HCT116 (cell line): ENCODE results near the gene TMEM258. TPM values are rescaled to one million over a fixed set of nuclear protein-coding genes. Genes with fewer than 3 reads are reported as not detected.
A peak's percentile ranks its signal among the peaks of the same experiment; 100 is the strongest.

Source experiments
- ATAC-seq: fragments of 200-7000 bp; cut with Tn5 transposase; 2 replicates; pipeline ENCODE4 v1.9.1; 2020; ENCODE audit warnings: mild to moderate bottlenecking, moderate library complexity
- BruUV-seq: library from RNA; stranded (reverse); fragments of 400-500 nt; replicated peaks from 2 replicates; lab custom pipeline; 2021; lab: Mats Ljungman, UMichigan
- CTCF ChIA-PET: fragments of 300-600 bp; sonication (Branson Sonifier 250); formaldehyde crosslinking; loops from one replicate; lab custom pipeline; 2021; ENCODE audit warnings: antibody characterized with exemption; lab: Charles Lee
- POLR2A ChIA-PET: fragments of 300-600, 350-600 bp; sonication (Branson Sonifier 250); formaldehyde crosslinking; loops from one replicate; lab custom pipeline; 2021; ENCODE audit warnings: antibody characterized with exemption; lab: Charles Lee
- RAD21 ChIA-PET, 2 experiments: fragments of 300-600 bp; sonication (Branson Sonifier 250); formaldehyde crosslinking; loops; one replicate each; lab custom pipeline; 2023; ENCODE audit warnings: low total read pairs in 2 of 2; ENCODE audit not compliant: uncharacterized antibody in 2 of 2, unreplicated experiment in 2 of 2, low non-redundant PET in 1 of 2; lab: Charles Lee
- DNase-seq: peaks from one replicate; pipeline ENCODE4 v3.0.0-alpha.2; 2010; ENCODE audit warnings: low read depth, low spot score
- H2AFZ ChIP-seq: fragments of 200-600 bp; shearing (Covaris generic), sonication (generic); 2 replicates; pipeline ENCODE4 v1.6.1; 2017; ENCODE audit warnings: low read depth, mixed run types, mixed read lengths, antibody characterized with exemption, low read length; ENCODE audit not compliant: poor library complexity, severe bottlenecking
- H3K27ac ChIP-seq: 2 replicates; pipeline ENCODE4 v1.5.1; 2012; ENCODE audit warnings: low read depth, low read length
- H3K27me3 ChIP-seq: fragments of 200-600 bp; sonication (generic); 2 replicates; pipeline ENCODE4 v1.6.1; 2016; ENCODE audit warnings: mixed run types, low read length, mixed read lengths; ENCODE audit not compliant: insufficient read depth
- H3K36me3 ChIP-seq, 2 experiments: fragments of 200-500 bp in 1 of 2; fragments of 200-600 bp in 1 of 2; sonication (Bioruptor generic) in 1 of 2; sonication (generic) in 1 of 2; 2 replicates each; pipeline versions ENCODE4 v1.5.1 to v1.6.1; 2014 to 2016; ENCODE audit warnings: low read length in 2 of 2, inconsistent platforms in 1 of 2, mixed read lengths in 1 of 2, mixed run types in 1 of 2; ENCODE audit not compliant: insufficient read depth in 2 of 2, control insufficient read depth in 1 of 2
- H3K4me1 ChIP-seq, 2 experiments: fragments of 200-600 bp in 1 of 2; sonication (generic) in 1 of 2; 2 replicates each; pipeline versions ENCODE4 v1.5.1 to v1.6.1; 2012 to 2017; ENCODE audit warnings: low read length in 2 of 2, inconsistent platforms in 1 of 2, mild to moderate bottlenecking in 1 of 2, mixed read lengths in 1 of 2, mixed run types in 1 of 2, moderate library complexity in 1 of 2; ENCODE audit not compliant: insufficient read depth in 2 of 2, control insufficient read depth in 1 of 2
- H3K4me2 ChIP-seq: fragments of 200-600 bp; sonication (generic); 2 replicates; pipeline ENCODE4 v1.6.1; 2017; ENCODE audit warnings: mixed run types, low read length, mixed read lengths
- H3K4me3 ChIP-seq, 2 experiments: fragments of 200-600 bp in 1 of 2; sonication (generic) in 1 of 2; replicated peaks in 1 of 2; 2 replicates each; pipeline ENCODE4 v1.5.1; 2011 to 2016; ENCODE audit warnings: low read length in 2 of 2, control low read depth in 1 of 2, low read depth in 1 of 2, mild to moderate bottlenecking in 1 of 2, mixed read lengths in 1 of 2, mixed run types in 1 of 2
- H3K79me2 ChIP-seq: fragments of 200-600 bp; sonication (generic); 2 replicates; pipeline ENCODE4 v1.6.1; 2017; ENCODE audit warnings: mild to moderate bottlenecking, mixed run types, low read length, moderate library complexity, mixed read lengths; ENCODE audit not compliant: insufficient read depth
- H3K9ac ChIP-seq: fragments of 200-600 bp; sonication (generic); 2 replicates; pipeline ENCODE4 v1.6.1; 2016; ENCODE audit warnings: low read length, mixed read lengths
- H3K9me2 ChIP-seq: fragments of 200-600 bp; sonication (generic), shearing (Covaris generic); 2 replicates; pipeline ENCODE4 v1.6.1; 2017; ENCODE audit warnings: mixed run types, mild to moderate bottlenecking, moderate library complexity; ENCODE audit not compliant: insufficient read depth
- H3K9me3 ChIP-seq, 2 experiments: fragments of 200-500 bp in 1 of 2; fragments of 200-600 bp in 1 of 2; sonication (Bioruptor generic) in 1 of 2; sonication (generic) in 1 of 2; 2 replicates each; pipeline ENCODE4 v1.6.1; 2014 to 2017; ENCODE audit warnings: low read length in 2 of 2, mixed read lengths in 2 of 2, inconsistent platforms in 1 of 2, low read depth in 1 of 2, mild to moderate bottlenecking in 1 of 2, mixed run types in 1 of 2, moderate library complexity in 1 of 2; ENCODE audit not compliant: control insufficient read depth in 1 of 2, insufficient read depth in 1 of 2
- H4K20me1 ChIP-seq: fragments of 200-600 bp; sonication (generic), shearing (Covaris generic); 2 replicates; pipeline ENCODE4 v1.6.1; 2017; ENCODE audit warnings: mixed run types, mild to moderate bottlenecking, moderate library complexity; ENCODE audit not compliant: insufficient read depth
- CEBPB ChIP-seq: IDR thresholded peaks from 2 replicates; pipeline ENCODE4 v1.6.1; 2012; ENCODE audit warnings: low read depth
- ELF1 ChIP-seq: IDR thresholded peaks from 2 replicates; pipeline ENCODE4 v1.6.1; 2012; ENCODE audit warnings: low read depth, borderline replicate concordance
- EZH2 ChIP-seq: fragments of 200-600 bp; sonication (generic); IDR thresholded peaks from 2 replicates; pipeline ENCODE4 v1.6.1; 2017; ENCODE audit warnings: antibody characterized with exemption, mixed run types
- EZH2phosphoT487 ChIP-seq: fragments of 200-600 bp; IDR thresholded peaks from 2 replicates; pipeline ENCODE4 v1.6.1; 2018; ENCODE audit warnings: antibody characterized with exemption, borderline replicate concordance
- FOSL1 ChIP-seq: IDR thresholded peaks from 2 replicates; pipeline ENCODE4 v1.6.1; 2012; ENCODE audit warnings: low read depth
- JUND ChIP-seq: IDR thresholded peaks from 2 replicates; pipeline ENCODE4 v1.6.1; 2012
- POLR2A ChIP-seq: IDR thresholded peaks from 2 replicates; pipeline ENCODE4 v1.7.0; 2011; ENCODE audit warnings: borderline replicate concordance; ENCODE audit not compliant: insufficient read depth, insufficient read length; ENCODE audit errors: extremely low read depth
- POLR2AphosphoS5 ChIP-seq: IDR thresholded peaks from 2 replicates; pipeline ENCODE4 v1.6.1; 2011; ENCODE audit warnings: mild to moderate bottlenecking, low read depth, low read length, moderate library complexity
- RAD21 ChIP-seq: IDR thresholded peaks from 2 replicates; pipeline ENCODE4 v1.6.1; 2012; ENCODE audit warnings: low read depth, mild to moderate bottlenecking
- SIN3A ChIP-seq: IDR thresholded peaks from 2 replicates; pipeline ENCODE4 v1.6.1; 2012; ENCODE audit warnings: low read depth
- SP1 ChIP-seq: IDR thresholded peaks from 2 replicates; pipeline ENCODE4 v1.6.1; 2012; ENCODE audit warnings: low read depth
- TCF7L2 ChIP-seq: IDR thresholded peaks from 2 replicates; pipeline ENCODE4 v1.7.0; 2011; ENCODE audit warnings: borderline replicate concordance, inconsistent platforms; ENCODE audit not compliant: insufficient read depth, insufficient read length; ENCODE audit errors: extremely low read depth
- YY1 ChIP-seq: IDR thresholded peaks from 2 replicates; pipeline ENCODE4 v1.6.1; 2011; ENCODE audit warnings: low read length, low read depth, moderate library complexity, mild to moderate bottlenecking; ENCODE audit not compliant: insufficient replicate concordance; ENCODE audit errors: extremely low read depth
- ZFX ChIP-seq: fragments of 450-650 bp; IDR thresholded peaks from 2 replicates; pipeline ENCODE4 v1.6.1; 2017
- ZNF274 ChIP-seq: fragments of 200-500 bp; sonication (Bioruptor generic); IDR thresholded peaks from 2 replicates; pipeline ENCODE4 v1.6.1; 2014; ENCODE audit warnings: mild to moderate bottlenecking, low read depth, low read length, inconsistent platforms
- intact Hi-C: fragments of 100-400 bp; cut with micrococcal nuclease; formaldehyde crosslinking; loops from 2 replicates; pipeline ENCODE4 v1.10.0; 2022
- total RNA-seq: library from RNA; stranded (reverse); gene quantifications from one replicate; pipeline ENCODE4 v1.2.1, GENCODE V29; 2021; ENCODE audit not compliant: unreplicated experiment
- TF ChIP-seq, protein P1 (sequence below): IDR thresholded peaks from 2 replicates; pipeline ENCODE4 v1.6.1; 2012
- TF ChIP-seq, protein P2 (sequence below), 3 experiments: fragments of 200-600 bp in 1 of 3; sonication (generic) in 1 of 3; IDR thresholded peaks in 2 of 3; conservative IDR thresholded peaks in 1 of 3; 2 replicates each; pipeline ENCODE4 v1.5.1; 2012 to 2017; ENCODE audit warnings: low read depth in 2 of 3, low read length in 2 of 3, antibody characterized with exemption in 1 of 3, borderline replicate concordance in 1 of 3, control low read depth in 1 of 3, mild to moderate bottlenecking in 1 of 3, mixed read lengths in 1 of 3, mixed run types in 1 of 3, moderate library complexity in 1 of 3; ENCODE audit not compliant: insufficient read depth in 1 of 3
- TF ChIP-seq, protein P3 (sequence below): IDR thresholded peaks from 2 replicates; pipeline ENCODE4 v1.6.1; 2012; ENCODE audit warnings: low read depth
- TF ChIP-seq, protein P4 (sequence below): IDR thresholded peaks from 2 replicates; pipeline ENCODE4 v1.6.1; 2011; ENCODE audit warnings: mild to moderate bottlenecking, low read length, moderate library complexity; ENCODE audit not compliant: insufficient replicate concordance; ENCODE audit errors: extremely low read depth
- TF ChIP-seq, protein P5 (sequence below): IDR thresholded peaks from 2 replicates; pipeline ENCODE4 v1.6.1; 2012

Gene TMEM258
- total RNA-seq, 1 experiment from 2014 or later: 160 TPM

DNA sequence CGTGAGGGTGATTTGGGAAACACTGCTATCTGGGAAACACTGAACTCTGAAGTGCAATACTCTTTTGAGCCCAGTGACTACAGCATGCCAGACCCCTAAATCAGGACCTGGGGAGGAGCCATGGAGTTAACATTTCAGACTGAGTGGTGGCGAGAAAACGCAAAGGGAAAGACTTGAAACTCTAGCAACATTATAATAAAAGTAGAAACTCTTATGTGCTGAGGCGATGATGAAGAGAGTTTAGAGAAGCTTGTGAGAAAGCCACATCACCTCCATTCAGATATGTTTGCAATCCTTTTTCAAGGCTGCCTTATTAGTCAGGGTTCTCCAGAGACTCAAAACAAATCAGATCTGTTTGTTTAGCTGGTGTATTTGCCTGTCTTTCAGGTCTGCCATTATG is 2.2 kb upstream of the TMEM258 start:
- Histone ChIP-seq H3K4me2 (0 out of 2 replicates have a peak overlapping the region, but pooled peaks have one; percentile 20), H3K36me3 (peaks cover 15 to 52% of the 10 kb centered on the region in 2 experiments), H3K9me3 (no peaks in the 10 kb centered on the region), H4K20me1 (peaks cover 10% of the 10 kb centered on the region; the same call in 1 of the 2 replicates), H3K9me2 (no peaks in the 10 kb centered on the region), H3K9ac (no peak overlapping the region), H3K4me3 (no peak overlapping the region), H3K4me1 (peaks cover 4 to 16% of the 10 kb centered on the region in 2 experiments; a peak in 2 of 4 replicates), H3K27ac (no peak overlapping the region), H2AFZ (no peak overlapping the region), H3K79me2 (peaks cover 92% of the 10 kb centered on the region), H3K27me3 (no peaks in the 10 kb centered on the region)
- RAD21 ChIA-PET: no interaction called here
- no TSS peak for BruUV-seq
- ATAC-seq (no peak), DNase-seq (no peak)
- no peak for TF ChIP-seq POLR2A
- no peak for TF ChIP-seq POLR2AphosphoS5
- no peak for TF ChIP-seq SIN3A
- TF ChIP-seq, protein P1, sequence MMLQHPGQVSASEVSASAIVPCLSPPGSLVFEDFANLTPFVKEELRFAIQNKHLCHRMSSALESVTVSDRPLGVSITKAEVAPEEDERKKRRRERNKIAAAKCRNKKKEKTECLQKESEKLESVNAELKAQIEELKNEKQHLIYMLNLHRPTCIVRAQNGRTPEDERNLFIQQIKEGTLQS: no peak
- TF ChIP-seq RAD21: no peak
- no peak for TF ChIP-seq EZH2phosphoT487
- TF ChIP-seq ELF1: no peak
- TF ChIP-seq, protein P2, sequence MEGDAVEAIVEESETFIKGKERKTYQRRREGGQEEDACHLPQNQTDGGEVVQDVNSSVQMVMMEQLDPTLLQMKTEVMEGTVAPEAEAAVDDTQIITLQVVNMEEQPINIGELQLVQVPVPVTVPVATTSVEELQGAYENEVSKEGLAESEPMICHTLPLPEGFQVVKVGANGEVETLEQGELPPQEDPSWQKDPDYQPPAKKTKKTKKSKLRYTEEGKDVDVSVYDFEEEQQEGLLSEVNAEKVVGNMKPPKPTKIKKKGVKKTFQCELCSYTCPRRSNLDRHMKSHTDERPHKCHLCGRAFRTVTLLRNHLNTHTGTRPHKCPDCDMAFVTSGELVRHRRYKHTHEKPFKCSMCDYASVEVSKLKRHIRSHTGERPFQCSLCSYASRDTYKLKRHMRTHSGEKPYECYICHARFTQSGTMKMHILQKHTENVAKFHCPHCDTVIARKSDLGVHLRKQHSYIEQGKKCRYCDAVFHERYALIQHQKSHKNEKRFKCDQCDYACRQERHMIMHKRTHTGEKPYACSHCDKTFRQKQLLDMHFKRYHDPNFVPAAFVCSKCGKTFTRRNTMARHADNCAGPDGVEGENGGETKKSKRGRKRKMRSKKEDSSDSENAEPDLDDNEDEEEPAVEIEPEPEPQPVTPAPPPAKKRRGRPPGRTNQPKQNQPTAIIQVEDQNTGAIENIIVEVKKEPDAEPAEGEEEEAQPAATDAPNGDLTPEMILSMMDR (IDR thresholded peaks at IDR 0.05 in 2 of 3, conservative IDR thresholded peaks at IDR 0.05 in 1 of 3; ENCODE audit: borderline replicate concordance in 1 of 3, insufficient read depth in 1 of 3, low read depth in 2 of 3, low read length in 2 of 3): no peak
- no peak for TF ChIP-seq YY1
- TF ChIP-seq, protein P3, sequence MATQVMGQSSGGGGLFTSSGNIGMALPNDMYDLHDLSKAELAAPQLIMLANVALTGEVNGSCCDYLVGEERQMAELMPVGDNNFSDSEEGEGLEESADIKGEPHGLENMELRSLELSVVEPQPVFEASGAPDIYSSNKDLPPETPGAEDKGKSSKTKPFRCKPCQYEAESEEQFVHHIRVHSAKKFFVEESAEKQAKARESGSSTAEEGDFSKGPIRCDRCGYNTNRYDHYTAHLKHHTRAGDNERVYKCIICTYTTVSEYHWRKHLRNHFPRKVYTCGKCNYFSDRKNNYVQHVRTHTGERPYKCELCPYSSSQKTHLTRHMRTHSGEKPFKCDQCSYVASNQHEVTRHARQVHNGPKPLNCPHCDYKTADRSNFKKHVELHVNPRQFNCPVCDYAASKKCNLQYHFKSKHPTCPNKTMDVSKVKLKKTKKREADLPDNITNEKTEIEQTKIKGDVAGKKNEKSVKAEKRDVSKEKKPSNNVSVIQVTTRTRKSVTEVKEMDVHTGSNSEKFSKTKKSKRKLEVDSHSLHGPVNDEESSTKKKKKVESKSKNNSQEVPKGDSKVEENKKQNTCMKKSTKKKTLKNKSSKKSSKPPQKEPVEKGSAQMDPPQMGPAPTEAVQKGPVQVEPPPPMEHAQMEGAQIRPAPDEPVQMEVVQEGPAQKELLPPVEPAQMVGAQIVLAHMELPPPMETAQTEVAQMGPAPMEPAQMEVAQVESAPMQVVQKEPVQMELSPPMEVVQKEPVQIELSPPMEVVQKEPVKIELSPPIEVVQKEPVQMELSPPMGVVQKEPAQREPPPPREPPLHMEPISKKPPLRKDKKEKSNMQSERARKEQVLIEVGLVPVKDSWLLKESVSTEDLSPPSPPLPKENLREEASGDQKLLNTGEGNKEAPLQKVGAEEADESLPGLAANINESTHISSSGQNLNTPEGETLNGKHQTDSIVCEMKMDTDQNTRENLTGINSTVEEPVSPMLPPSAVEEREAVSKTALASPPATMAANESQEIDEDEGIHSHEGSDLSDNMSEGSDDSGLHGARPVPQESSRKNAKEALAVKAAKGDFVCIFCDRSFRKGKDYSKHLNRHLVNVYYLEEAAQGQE: no peak
- TF ChIP-seq ZNF274: no peak
- no peak for TF ChIP-seq JUND
- TF ChIP-seq TCF7L2: no peak
- no peak for TF ChIP-seq EZH2
- TF ChIP-seq CEBPB: no peak
- TF ChIP-seq ZFX: no peak
- TF ChIP-seq, protein P4, sequence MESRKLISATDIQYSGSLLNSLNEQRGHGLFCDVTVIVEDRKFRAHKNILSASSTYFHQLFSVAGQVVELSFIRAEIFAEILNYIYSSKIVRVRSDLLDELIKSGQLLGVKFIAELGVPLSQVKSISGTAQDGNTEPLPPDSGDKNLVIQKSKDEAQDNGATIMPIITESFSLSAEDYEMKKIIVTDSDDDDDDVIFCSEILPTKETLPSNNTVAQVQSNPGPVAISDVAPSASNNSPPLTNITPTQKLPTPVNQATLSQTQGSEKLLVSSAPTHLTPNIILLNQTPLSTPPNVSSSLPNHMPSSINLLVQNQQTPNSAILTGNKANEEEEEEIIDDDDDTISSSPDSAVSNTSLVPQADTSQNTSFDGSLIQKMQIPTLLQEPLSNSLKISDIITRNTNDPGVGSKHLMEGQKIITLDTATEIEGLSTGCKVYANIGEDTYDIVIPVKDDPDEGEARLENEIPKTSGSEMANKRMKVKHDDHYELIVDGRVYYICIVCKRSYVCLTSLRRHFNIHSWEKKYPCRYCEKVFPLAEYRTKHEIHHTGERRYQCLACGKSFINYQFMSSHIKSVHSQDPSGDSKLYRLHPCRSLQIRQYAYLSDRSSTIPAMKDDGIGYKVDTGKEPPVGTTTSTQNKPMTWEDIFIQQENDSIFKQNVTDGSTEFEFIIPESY: no peak
- TF ChIP-seq, protein P5, sequence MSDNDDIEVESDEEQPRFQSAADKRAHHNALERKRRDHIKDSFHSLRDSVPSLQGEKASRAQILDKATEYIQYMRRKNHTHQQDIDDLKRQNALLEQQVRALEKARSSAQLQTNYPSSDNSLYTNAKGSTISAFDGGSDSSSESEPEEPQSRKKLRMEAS: no peak
- no peak for TF ChIP-seq SP1
- no peak for TF ChIP-seq FOSL1
- intact Hi-C loops: no loop called here
- POLR2A ChIA-PET: interaction anchor here (2.8 kb wide), 1 partner anchor 20 kb away, joined by 14 read pairs; no protein-coding TSS in a partner anchor
- CTCF ChIA-PET: no interaction called here
